ENCODE measurements around the gene DGKA. TPM values are rescaled to one million over a fixed set of nuclear protein-coding genes. Genes with fewer than 3 reads are reported as not detected.
"Not testable (repeated sequence)": the region's sequence is repeated elsewhere in the genome, so short reads cannot be mapped to it uniquely, and the experiment has no call there.

The DGKA gene
- total and polyA plus RNA-seq, 8 donors, result 30.6 to 47.6 (median 37.8) TPM

- TF ChIP-seq, protein P1, sequence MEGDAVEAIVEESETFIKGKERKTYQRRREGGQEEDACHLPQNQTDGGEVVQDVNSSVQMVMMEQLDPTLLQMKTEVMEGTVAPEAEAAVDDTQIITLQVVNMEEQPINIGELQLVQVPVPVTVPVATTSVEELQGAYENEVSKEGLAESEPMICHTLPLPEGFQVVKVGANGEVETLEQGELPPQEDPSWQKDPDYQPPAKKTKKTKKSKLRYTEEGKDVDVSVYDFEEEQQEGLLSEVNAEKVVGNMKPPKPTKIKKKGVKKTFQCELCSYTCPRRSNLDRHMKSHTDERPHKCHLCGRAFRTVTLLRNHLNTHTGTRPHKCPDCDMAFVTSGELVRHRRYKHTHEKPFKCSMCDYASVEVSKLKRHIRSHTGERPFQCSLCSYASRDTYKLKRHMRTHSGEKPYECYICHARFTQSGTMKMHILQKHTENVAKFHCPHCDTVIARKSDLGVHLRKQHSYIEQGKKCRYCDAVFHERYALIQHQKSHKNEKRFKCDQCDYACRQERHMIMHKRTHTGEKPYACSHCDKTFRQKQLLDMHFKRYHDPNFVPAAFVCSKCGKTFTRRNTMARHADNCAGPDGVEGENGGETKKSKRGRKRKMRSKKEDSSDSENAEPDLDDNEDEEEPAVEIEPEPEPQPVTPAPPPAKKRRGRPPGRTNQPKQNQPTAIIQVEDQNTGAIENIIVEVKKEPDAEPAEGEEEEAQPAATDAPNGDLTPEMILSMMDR (IDR thresholded peaks at IDR 0.05), result no peak
- Histone ChIP-seq H3K4me1 (peaks cover 5 to 41% of the 10 kb centered on the region in 2 donors), H3K4me3 (no peak overlapping the region), H3K27me3 (no peaks in the 10 kb centered on the region), H3K9me3 (no peaks in the 10 kb centered on the region), H3K36me3 (peaks cover 0 to 25% of the 10 kb centered on the region in 2 donors), H3K27ac (no peak overlapping the region)
- no peak for DNase-seq
- ATAC-seq, result peak; percentile 80
- intact Hi-C loops (cut with DNase I), result no loop called here
Measured at GRCh38 chr12:55912908-55913307, 18.1 kb upstream of the DGKA start.

GRCh38 chr12:55915482-55915859 lies 15.5 kb upstream of the DGKA start:
- no peaks in the 10 kb centered on the region for H3K9me3 ChIP-seq
- intact Hi-C loops (cut with DNase I), result no loop called here
- no peak for ATAC-seq
- peaks cover 5 to 30% of the 10 kb centered on the region in 2 donors for H3K4me1 ChIP-seq
- H3K27ac ChIP-seq, result no peak overlapping the region
- no peak overlapping the region for H3K4me3 ChIP-seq
- H3K36me3 ChIP-seq, result peaks cover 0 to 25% of the 10 kb centered on the region in 2 donors
- TF ChIP-seq, protein P1 (IDR thresholded peaks at IDR 0.05), result no peak
- DNase-seq, result no peak
- H3K27me3 ChIP-seq, result no peaks in the 10 kb centered on the region

GRCh38 chr12:55919032-55919431 lies 11.9 kb upstream of the DGKA start:
- DNase-seq; H3K4me3 ChIP-seq; intact Hi-C loops (cut with DNase I); H3K9me3 ChIP-seq; H3K27me3 ChIP-seq; H3K27ac ChIP-seq: not testable (repeated sequence)
- Histone ChIP-seq H3K4me1 (peaks cover 5 to 45% of the 10 kb centered on the region in 2 donors), H3K36me3 (peaks cover 0 to 32% of the 10 kb centered on the region in 2 donors)
- peak; percentile 51 for ATAC-seq

GRCh38 chr12:55922126-55922525 lies 8.8 kb upstream of the DGKA start:
- no peaks in the 10 kb centered on the region for H3K27me3 ChIP-seq
- no peak overlapping the region for H3K27ac ChIP-seq
- H3K4me1 ChIP-seq, result peaks cover 6 to 33% of the 10 kb centered on the region in 2 donors
- peaks cover 0 to 30% of the 10 kb centered on the region in 2 donors for H3K36me3 ChIP-seq
- intact Hi-C loops (cut with DNase I), result loop anchor here in 1 of 2 donors (10.0 kb wide), 1 partner anchor 87 kb away; no protein-coding TSS in a partner anchor
- no peaks in the 10 kb centered on the region for H3K9me3 ChIP-seq
- DNase-seq, result no peak
- TF ChIP-seq, protein P1 (IDR thresholded peaks at IDR 0.05), result no peak
- no peak for ATAC-seq
- no peak overlapping the region for H3K4me3 ChIP-seq

DNA sequence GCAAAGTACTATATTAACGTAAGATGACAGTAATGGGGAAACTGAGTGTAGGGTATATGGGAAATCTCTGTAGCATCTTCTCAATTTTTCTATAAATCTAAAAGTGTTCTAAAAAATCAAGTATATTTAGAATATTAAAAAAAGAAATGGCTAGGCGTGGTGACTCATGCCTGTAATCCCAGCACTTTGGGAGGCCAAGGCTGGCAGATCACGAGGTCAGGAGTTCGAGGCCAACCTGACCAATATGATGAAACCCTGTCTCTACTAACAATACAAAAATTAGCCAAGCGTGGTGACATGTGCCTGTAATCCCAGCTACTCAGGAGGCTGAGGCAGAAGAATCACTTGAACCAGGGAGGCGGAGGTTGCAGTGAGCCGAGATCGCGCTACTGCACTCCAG lies 7.3 kb upstream of the DGKA start:
- not testable (repeated sequence) for ATAC-seq, H3K27me3 ChIP-seq, H3K4me3 ChIP-seq, H3K27ac ChIP-seq, DNase-seq, H3K9me3 ChIP-seq
- Histone ChIP-seq H3K36me3 (peaks cover 0 to 30% of the 10 kb centered on the region in 2 donors), H3K4me1 (peaks cover 12 to 44% of the 10 kb centered on the region in 2 donors)
- intact Hi-C loops (cut with DNase I), result loop anchor here in 1 of 2 donors (10.0 kb wide), 1 partner anchor 89 kb away; no protein-coding TSS in a partner anchor

GRCh38 chr12:55925371-55925770 lies 5.6 kb upstream of the DGKA start:
- H3K27ac ChIP-seq, result peak overlapping the region in 1 of 2 donors; percentile 10
- no peak for ATAC-seq
- no peaks in the 10 kb centered on the region for H3K27me3 ChIP-seq
- TF ChIP-seq, protein P1 (IDR thresholded peaks at IDR 0.05), result no peak
- H3K4me3 ChIP-seq, result no peak overlapping the region
- intact Hi-C loops (cut with DNase I), result loop anchor here in 1 of 2 donors (10.0 kb wide), 1 partner anchor 91 kb away; no protein-coding TSS in a partner anchor
- peaks cover 0 to 30% of the 10 kb centered on the region in 2 donors for H3K36me3 ChIP-seq
- no peak for DNase-seq
- H3K9me3 ChIP-seq, result no peaks in the 10 kb centered on the region
- H3K4me1 ChIP-seq, result peaks cover 13 to 61% of the 10 kb centered on the region in 2 donors
